Dedifferentiated amniotic fluid mesenchymal stem cell (primary cell): ENCODE data around the gene PAQR3.

Source experiments
- DNase-seq: peaks from one replicate; pipeline ENCODE4 v3.0.0-alpha.2; 2016; ENCODE audit errors: extremely low spot score

PAQR3 gene

GRCh38 chr4:78938868-78939666, at the start of gene PAQR3:
TSS of gene PAQR3 (minus strand) at chr4:78939438. CDS start at chr4:78939224, 214 bp downstream.
- peak; percentile 66 for DNase-seq

GRCh38 chr4:78987683-78988082, 48.4 kb upstream of the PAQR3 start:
- no peak for DNase-seq

- DNase-seq, result peak; percentile 6
Measured at GRCh38 chr4:78984593-78984992, 45.4 kb upstream of the PAQR3 start.

GRCh38 chr4:78975865-78976264, 36.6 kb upstream of the PAQR3 start:
- DNase-seq, result no peak

GRCh38 chr4:78971776-78972175, 32.5 kb upstream of the PAQR3 start:
- DNase-seq, result no peak

- no peak for DNase-seq
Measured at GRCh38 chr4:78971326-78971725, 32.1 kb upstream of the PAQR3 start.

- DNase-seq, result no peak
Measured at GRCh38 chr4:78962597-78963115, 23.4 kb upstream of the PAQR3 start.

GRCh38 chr4:78960926-78961325, 21.7 kb upstream of the PAQR3 start:
- no peak for DNase-seq

GRCh38 chr4:78956975-78957374, 17.7 kb upstream of the PAQR3 start:
- DNase-seq, result no peak

- no peak for DNase-seq
Measured at GRCh38 chr4:78953769-78954666, 14.8 kb upstream of the PAQR3 start.

- no peak for DNase-seq
Measured at GRCh38 chr4:78953231-78953630, 14.0 kb upstream of the PAQR3 start.

GRCh38 chr4:78951862-78952472, 12.7 kb upstream of the PAQR3 start:
- peak; percentile 74 for DNase-seq

- no peak for DNase-seq
Measured at GRCh38 chr4:78949735-78950134, 10.5 kb upstream of the PAQR3 start.

- no peak for DNase-seq
Measured at GRCh38 chr4:78945651-78946179, 6.5 kb upstream of the PAQR3 start.

GRCh38 chr4:78944381-78944780, 5.1 kb upstream of the PAQR3 start:
- DNase-seq, result no peak

GRCh38 chr4:78940752-78941151, 1.5 kb upstream of the PAQR3 start:
- no peak for DNase-seq

- no peak for DNase-seq
Measured at GRCh38 chr4:78939667-78940008, 400 bp upstream of the PAQR3 start.

GRCh38 chr4:78938474-78938867, 767 bp downstream of the PAQR3 start:
- no peak for DNase-seq

GRCh38 chr4:78937837-78938236, 1.4 kb downstream of the PAQR3 start:
- no peak for DNase-seq

GRCh38 chr4:78936989-78937388, 2.2 kb downstream of the PAQR3 start:
- no peak for DNase-seq

GRCh38 chr4:78930016-78930629, 9.1 kb downstream of the PAQR3 start:
- DNase-seq, result no peak

GRCh38 chr4:78928835-78929234, 10.4 kb downstream of the PAQR3 start:
- no peak for DNase-seq
